ENCODE data around the gene SYT8. TPM values are rescaled to one million over a fixed set of nuclear protein-coding genes. Genes with fewer than 3 reads are reported as not detected.

The SYT8 gene
- total and polyA plus RNA-seq, 3 experiments from 2014 or later, result not detected

DNA sequence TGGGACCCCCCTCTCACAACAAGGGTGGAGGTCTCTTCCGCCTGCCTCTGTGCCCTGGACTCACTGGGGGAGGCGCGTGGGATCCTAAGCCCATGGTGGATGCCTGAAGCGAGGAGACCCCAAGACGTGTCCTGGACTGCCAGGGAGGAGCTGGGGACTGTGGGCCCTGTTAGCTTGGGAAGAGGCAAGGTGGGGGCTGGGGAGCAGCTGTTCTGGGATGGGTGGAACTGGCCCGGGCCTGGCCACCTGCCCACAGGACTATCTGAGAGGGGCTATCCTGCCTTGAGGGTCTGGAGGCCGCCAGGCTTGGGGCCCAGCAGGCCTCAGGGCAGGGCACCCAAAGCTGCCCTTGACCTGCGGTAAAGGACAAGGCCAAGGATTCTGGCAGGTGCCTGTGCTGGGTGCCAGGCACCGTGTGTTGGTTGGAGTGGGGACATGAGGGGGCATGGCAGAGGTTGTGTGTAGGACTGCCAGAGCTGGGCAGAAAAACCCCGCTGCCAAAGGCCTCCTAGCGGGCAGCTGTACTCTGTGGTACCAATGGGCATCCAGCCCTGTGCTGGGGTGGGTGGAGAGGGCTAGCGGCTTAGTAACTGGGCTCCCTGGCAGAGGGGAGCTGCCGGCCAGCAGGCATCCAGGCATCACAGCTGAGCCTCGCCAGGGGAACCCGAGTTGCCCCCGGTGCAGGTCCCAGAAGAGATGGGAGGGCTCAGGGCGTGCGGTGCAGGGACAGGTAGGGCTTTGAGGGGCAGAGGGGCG lies 18.8 kb downstream of the SYT8 start:
- Histone ChIP-seq H3K4me3 (ENCODE audit: low read length) (peak overlapping the region; percentile 63), H3K27me3 (ENCODE audit: insufficient read depth, low read length, poor library complexity, severe bottlenecking) (no peaks in the 10 kb centered on the region), H3K27ac (ENCODE audit: low read depth, low read length) (peak overlapping the region; percentile 74), H3K9me3 (ENCODE audit: low read length) (no peaks in the 10 kb centered on the region), H3K36me3 (ENCODE audit: insufficient read depth, low read length) (no peaks in the 10 kb centered on the region), H3K4me1 (ENCODE audit: insufficient read depth, low read length) (peaks cover 83% of the 10 kb centered on the region)
- Mint-ChIP-seq H3K4me3 (peak overlapping the region; percentile 92 to 99 (median 99)), H3K4me1 (peaks cover 51 to 68% (median 52%) of the 10 kb centered on the region in 3 donors), H3K27ac (peak overlapping the region; percentile 90 to 100 (median 98)), H3K9me3 (no peaks in the 10 kb centered on the region), H3K36me3 (peaks cover 0 to 36% (median 0%) of the 10 kb centered on the region in 3 donors), H3K27me3 (no peaks in the 10 kb centered on the region)
- ChIA-PET CTCF (interaction anchor here (0.9 to 7.4 kb wide), 9 partner anchors 12 to 303 kb away, joined by 3 to 93 read pairs (median 9); partner anchors contain the start of gene SYT8), POLR2A (interaction anchor here (0.5 to 1.7 kb wide), 3 partner anchors 16 to 96 kb away, joined by 3 to 7 read pairs (median 4); partner anchors contain the start of gene MRPL23)
- peak in 1 of 5 donors; percentile 36 for DNase-seq

DNA sequence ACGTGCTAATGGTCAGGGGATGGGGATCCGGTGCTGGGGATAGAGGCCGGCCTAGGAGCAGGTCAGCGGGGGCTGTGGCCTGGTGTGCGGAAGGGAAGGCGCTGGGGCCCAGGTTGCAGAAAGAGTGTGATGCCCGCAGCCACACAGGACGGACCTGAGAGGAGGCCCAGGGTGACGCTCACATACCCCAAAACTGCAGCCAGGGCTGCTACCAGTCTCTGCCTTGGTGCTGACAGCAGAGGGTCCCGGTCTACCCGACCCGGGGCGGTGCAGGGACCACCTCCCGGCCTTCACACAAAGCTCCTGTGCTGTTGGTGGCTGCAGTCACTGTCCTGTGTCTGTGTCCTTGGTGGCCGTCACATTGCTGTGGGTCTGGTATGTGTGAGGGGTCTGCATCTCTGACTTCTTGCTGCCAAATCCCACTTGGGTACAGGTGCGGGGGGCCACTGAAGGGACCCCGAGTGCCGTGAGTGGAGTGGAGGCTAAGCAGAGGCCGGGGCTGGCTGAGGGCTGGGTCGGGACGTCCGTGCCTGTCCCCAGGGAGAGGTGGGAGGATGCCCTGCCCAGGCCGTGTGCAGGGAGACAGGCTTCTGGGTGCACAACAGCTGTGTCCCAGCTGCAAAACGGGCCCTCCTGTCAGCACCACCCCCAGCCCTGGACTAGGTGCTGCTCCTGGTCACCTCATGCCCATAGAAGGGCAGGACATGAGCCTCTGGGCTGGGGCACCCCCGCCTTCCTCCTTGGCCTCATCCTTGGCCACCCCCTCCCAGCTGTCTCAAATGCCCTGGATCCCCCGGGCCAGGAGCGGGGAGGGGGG lies 19.6 kb downstream of the SYT8 start:
- Histone ChIP-seq H3K36me3 (ENCODE audit: insufficient read depth, low read length) (no peaks in the 10 kb centered on the region), H3K27ac (ENCODE audit: low read depth, low read length) (peak overlapping the region; percentile 74), H3K9me3 (ENCODE audit: low read length) (no peaks in the 10 kb centered on the region), H3K4me1 (ENCODE audit: insufficient read depth, low read length) (peaks cover 79% of the 10 kb centered on the region), H3K27me3 (ENCODE audit: insufficient read depth, low read length, poor library complexity, severe bottlenecking) (no peaks in the 10 kb centered on the region), H3K4me3 (ENCODE audit: low read length) (peak overlapping the region; percentile 63)
- DNase-seq, result no peak
- ChIA-PET POLR2A (no interaction called here), CTCF (interaction anchor here (0.9 to 7.4 kb wide), 9 partner anchors 13 to 302 kb away, joined by 3 to 93 read pairs (median 10); partner anchors contain the start of gene SYT8)
- Mint-ChIP-seq H3K27ac (peak overlapping the region; percentile 90 to 100 (median 98)), H3K4me3 (peak overlapping the region; percentile 92 to 99 (median 99)), H3K27me3 (no peaks in the 10 kb centered on the region), H3K36me3 (peaks cover 0 to 42% (median 0%) of the 10 kb centered on the region in 3 donors), H3K9me3 (no peaks in the 10 kb centered on the region), H3K4me1 (peaks cover 45 to 60% (median 51%) of the 10 kb centered on the region in 3 donors)

DNA sequence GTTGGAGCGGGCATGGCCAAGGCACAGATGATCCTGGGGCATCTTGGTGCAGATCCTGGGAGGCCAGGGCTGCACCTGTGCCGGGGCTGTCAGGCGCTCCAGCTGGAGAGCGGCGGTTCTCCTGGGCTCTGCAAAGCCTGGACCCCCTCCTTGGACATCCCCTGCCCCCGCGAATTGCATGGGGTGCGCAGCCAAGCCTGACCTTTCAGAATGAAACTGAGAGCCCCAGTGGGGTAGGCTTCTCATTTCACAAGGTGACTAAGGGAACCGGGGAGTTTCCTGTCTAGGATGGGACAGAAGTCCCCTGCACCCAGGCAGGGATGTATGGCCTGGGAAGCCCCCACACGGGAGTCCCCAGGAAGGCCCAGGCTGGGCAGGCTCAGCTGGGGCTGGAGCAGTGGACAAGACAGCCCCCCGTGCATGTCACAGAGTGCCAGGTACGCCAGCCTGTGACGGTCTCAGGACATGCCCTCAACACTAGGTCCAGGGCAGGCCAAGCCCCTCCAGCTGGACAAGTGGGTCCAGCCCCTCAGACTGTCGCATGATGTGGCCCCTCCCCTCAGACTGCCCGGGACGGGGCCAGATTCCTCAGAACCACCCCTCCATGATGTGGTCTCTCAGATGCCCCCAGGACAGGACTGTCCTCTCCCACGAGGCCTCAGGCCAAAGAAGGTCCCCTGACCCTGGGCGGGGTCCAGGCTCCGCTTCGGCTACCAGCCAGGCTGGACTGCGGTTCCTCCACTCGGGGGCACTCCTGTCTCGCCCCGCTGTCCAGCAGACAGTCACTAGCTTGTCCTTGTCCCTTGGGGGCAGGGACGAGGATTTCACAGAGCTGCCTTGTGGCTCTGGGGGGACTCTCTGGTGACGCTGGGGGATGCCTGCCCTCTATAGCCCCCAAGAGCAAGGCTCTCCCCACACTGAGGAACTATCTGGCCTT lies 20.4 kb downstream of the SYT8 start:
- Histone ChIP-seq H3K27ac (ENCODE audit: low read depth, low read length) (peak overlapping the region; percentile 74), H3K9me3 (ENCODE audit: low read length) (no peaks in the 10 kb centered on the region), H3K27me3 (ENCODE audit: insufficient read depth, low read length, poor library complexity, severe bottlenecking) (no peaks in the 10 kb centered on the region), H3K4me1 (ENCODE audit: insufficient read depth, low read length) (peaks cover 77% of the 10 kb centered on the region), H3K36me3 (ENCODE audit: insufficient read depth, low read length) (no peaks in the 10 kb centered on the region), H3K4me3 (ENCODE audit: low read length) (peak overlapping the region; percentile 63)
- Mint-ChIP-seq H3K9me3 (no peaks in the 10 kb centered on the region), H3K36me3 (peaks cover 0 to 43% (median 0%) of the 10 kb centered on the region in 3 donors), H3K27ac (peak overlapping the region in 5 of 8 donors; percentile 23 to 90 (median 61)), H3K4me3 (peak overlapping the region; percentile 58 to 99 (median 99)), H3K27me3 (no peaks in the 10 kb centered on the region), H3K4me1 (peaks cover 39 to 52% (median 46%) of the 10 kb centered on the region in 3 donors)
- POLR2A ChIA-PET, result no interaction called here
- DNase-seq, result no peak
- CTCF ChIA-PET, result interaction anchor here (0.9 to 7.4 kb wide), 7 partner anchors 21 to 297 kb away, joined by 3 to 93 read pairs (median 10); partner anchors contain the start of gene SYT8

DNA sequence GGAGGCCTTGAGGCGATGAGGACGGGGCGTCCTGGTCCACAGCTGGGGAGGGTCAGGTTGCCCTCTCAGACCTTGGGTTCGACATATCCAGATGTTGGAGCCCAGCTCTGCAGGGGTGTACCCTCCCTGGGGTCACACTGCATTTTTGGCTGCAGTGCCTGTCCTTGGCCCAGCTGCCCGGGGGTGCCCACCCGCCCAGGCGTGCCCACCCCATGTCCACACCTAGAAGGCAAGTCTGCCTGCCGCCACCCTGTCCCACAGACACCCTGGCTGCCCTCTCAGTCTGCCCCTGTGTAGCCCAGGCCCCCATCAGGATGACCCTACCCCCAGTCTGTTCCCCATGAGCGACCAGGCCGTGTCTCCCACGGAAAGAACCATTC lies 21.1 kb downstream of the SYT8 start:
- no peaks in the 10 kb centered on the region for H3K27me3 Mint-ChIP-seq
- CTCF ChIA-PET, result interaction anchor here (1.1 to 7.4 kb wide), 7 partner anchors 20 to 296 kb away, joined by 3 to 93 read pairs (median 10); partner anchors contain the start of gene SYT8
- Histone ChIP-seq H3K36me3 (ENCODE audit: insufficient read depth, low read length) (no peaks in the 10 kb centered on the region), H3K27me3 (ENCODE audit: insufficient read depth, low read length, poor library complexity, severe bottlenecking) (no peaks in the 10 kb centered on the region), H3K9me3 (ENCODE audit: low read length) (no peaks in the 10 kb centered on the region), H3K27ac (ENCODE audit: low read depth, low read length) (no peak overlapping the region), H3K4me1 (ENCODE audit: insufficient read depth, low read length) (peaks cover 76% of the 10 kb centered on the region), H3K4me3 (ENCODE audit: low read length) (no peak overlapping the region)
- DNase-seq, result no peak
- peak overlapping the region; percentile 26 to 90 (median 64) for H3K27ac Mint-ChIP-seq
- peak overlapping the region; percentile 57 to 99 (median 60) for H3K4me3 Mint-ChIP-seq
- H3K36me3 Mint-ChIP-seq, result peaks cover 0 to 43% (median 0%) of the 10 kb centered on the region in 3 donors
- no peaks in the 10 kb centered on the region for H3K9me3 Mint-ChIP-seq
- H3K4me1 Mint-ChIP-seq, result peaks cover 33 to 45% (median 40%) of the 10 kb centered on the region in 3 donors
- POLR2A ChIA-PET, result no interaction called here

DNA sequence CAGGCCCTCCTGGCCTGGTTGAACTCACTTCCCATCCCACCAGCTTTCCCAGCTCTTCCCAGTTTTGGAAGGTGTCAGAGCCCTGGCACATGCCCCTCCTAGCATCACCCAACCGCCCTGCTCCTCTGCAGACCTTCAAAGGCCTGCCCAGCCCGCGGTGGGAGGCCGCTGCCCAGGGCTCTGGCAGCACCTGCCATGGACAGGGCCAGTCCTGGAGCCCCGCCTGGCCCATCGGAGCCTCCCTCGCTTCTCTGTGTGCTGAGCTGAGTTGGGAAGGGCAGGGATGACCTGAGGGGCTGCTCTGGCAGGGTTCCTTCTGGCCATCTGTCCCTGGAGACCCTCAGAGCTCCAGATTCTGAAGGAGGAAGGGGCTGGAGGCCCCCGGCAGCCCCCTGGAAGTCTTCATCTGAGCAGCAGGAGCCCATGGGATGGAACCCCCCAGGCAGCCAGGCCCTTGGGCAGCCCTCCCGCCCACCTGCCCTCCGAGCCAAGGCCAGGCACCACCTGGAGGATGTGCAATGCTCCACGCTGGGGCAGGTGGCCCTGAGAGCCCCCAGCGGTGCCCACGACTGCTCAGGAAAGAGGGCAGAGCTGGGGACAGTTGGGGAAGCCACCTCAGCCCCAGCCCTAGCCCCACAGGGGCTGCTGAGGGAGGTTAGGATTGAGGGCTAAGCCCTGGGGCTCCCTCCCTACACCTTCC lies 21.7 kb downstream of the SYT8 start:
- no peak overlapping the region for H3K4me3 ChIP-seq (ENCODE audit: low read length)

DNA sequence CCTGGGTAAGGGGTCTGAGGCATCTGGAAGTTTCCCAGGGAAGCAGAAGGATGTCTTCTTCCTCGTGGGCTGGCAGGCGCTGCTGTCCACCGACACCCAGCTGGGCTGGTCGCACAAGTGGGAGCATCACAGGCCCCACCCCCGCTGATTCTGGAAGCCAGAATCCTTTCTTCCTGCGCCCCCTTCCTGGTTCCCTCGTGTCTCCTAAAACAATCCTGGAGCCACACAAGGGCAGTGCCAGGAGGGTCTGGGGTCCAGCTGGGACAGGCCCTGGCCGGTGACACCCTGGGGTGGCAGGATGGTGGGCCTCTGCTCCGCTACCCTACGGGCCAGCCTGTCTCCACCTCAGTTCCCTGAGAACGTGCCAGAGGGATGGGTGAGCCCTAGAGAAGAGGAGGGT lies 22.3 kb downstream of the SYT8 start:
- no peak overlapping the region for H3K4me3 ChIP-seq (ENCODE audit: low read length)
- DNase-seq, result no peak
- peaks cover 76% of the 10 kb centered on the region for H3K4me1 ChIP-seq (ENCODE audit: insufficient read depth, low read length)
- H3K27ac ChIP-seq (ENCODE audit: low read depth, low read length), result no peak overlapping the region
- ChIA-PET POLR2A (interaction anchor here (1.0 kb wide), 1 partner anchor 14 kb away, joined by 4 read pairs; no protein-coding TSS in a partner anchor), CTCF (interaction anchor here (1.1 to 7.4 kb wide), 4 partner anchors 24 to 164 kb away, joined by 4 to 93 read pairs (median 26); partner anchors contain the start of gene SYT8)
- H3K27me3 Mint-ChIP-seq, result no peaks in the 10 kb centered on the region
- peaks cover 0 to 43% (median 0%) of the 10 kb centered on the region in 3 donors for H3K36me3 Mint-ChIP-seq
- H3K4me3 Mint-ChIP-seq, result no peak overlapping the region
- no peaks in the 10 kb centered on the region for H3K27me3 ChIP-seq (ENCODE audit: insufficient read depth, low read length, poor library complexity, severe bottlenecking)
- H3K9me3 Mint-ChIP-seq, result no peaks in the 10 kb centered on the region
- no peaks in the 10 kb centered on the region for H3K36me3 ChIP-seq (ENCODE audit: insufficient read depth, low read length)
- H3K4me1 Mint-ChIP-seq, result peaks cover 24 to 33% (median 29%) of the 10 kb centered on the region in 3 donors
- no peak overlapping the region for H3K27ac Mint-ChIP-seq
- H3K9me3 ChIP-seq (ENCODE audit: low read length), result no peaks in the 10 kb centered on the region

More for the DNA sequence above, 21.7 kb downstream of the SYT8 start:
- H3K4me1 ChIP-seq (ENCODE audit: insufficient read depth, low read length), result peaks cover 76% of the 10 kb centered on the region
- Mint-ChIP-seq H3K4me3 (peak overlapping the region in 4 of 7 donors; percentile 52 to 99 (median 58)), H3K4me1 (peaks cover 27 to 39% (median 34%) of the 10 kb centered on the region in 3 donors), H3K9me3 (no peaks in the 10 kb centered on the region), H3K27me3 (no peaks in the 10 kb centered on the region), H3K27ac (peak overlapping the region in 7 of 8 donors; percentile 26 to 90 (median 68)), H3K36me3 (peaks cover 0 to 43% (median 0%) of the 10 kb centered on the region in 3 donors)
- CTCF ChIA-PET, result interaction anchor here (1.1 to 7.4 kb wide), 7 partner anchors 20 to 296 kb away, joined by 3 to 93 read pairs (median 10); partner anchors contain the start of gene SYT8
- H3K9me3 ChIP-seq (ENCODE audit: low read length), result no peaks in the 10 kb centered on the region
- no peaks in the 10 kb centered on the region for H3K27me3 ChIP-seq (ENCODE audit: insufficient read depth, low read length, poor library complexity, severe bottlenecking)
- DNase-seq, result no peak
- POLR2A ChIA-PET, result no interaction called here
- H3K27ac ChIP-seq (ENCODE audit: low read depth, low read length), result no peak overlapping the region
- no peaks in the 10 kb centered on the region for H3K36me3 ChIP-seq (ENCODE audit: insufficient read depth, low read length)
